DOHH2 (cell line): ENCODE results near the gene PTGES3L.

Experiments used
- H3F3A ChIP-seq: fragments of 200-600 bp; sonication (generic), shearing (Covaris generic); 2 replicates; pipeline ENCODE4 v1.6.0; 2016; ENCODE audit warnings: antibody characterized with exemption, mild to moderate bottlenecking; ENCODE audit not compliant: control insufficient read depth, insufficient read depth
- H3K27ac ChIP-seq: fragments of 200-600 bp; sonication (generic); 2 replicates; pipeline ENCODE4 v1.5.1; 2014; ENCODE audit warnings: low read depth, mild to moderate bottlenecking, low read length, moderate library complexity
- H3K27me3 ChIP-seq: fragments of 200-600 bp; sonication (generic); 2 replicates; pipeline ENCODE4 v1.6.1; 2014; ENCODE audit warnings: mild to moderate bottlenecking, low read length, mixed read lengths; ENCODE audit not compliant: control insufficient read depth
- H3K36me3 ChIP-seq: fragments of 200-600 bp; sonication (generic); 2 replicates; pipeline ENCODE4 v1.6.1; 2014; ENCODE audit warnings: mild to moderate bottlenecking, low read length, moderate library complexity, mixed read lengths; ENCODE audit not compliant: control insufficient read depth
- H3K4me1 ChIP-seq: fragments of 200-600 bp; sonication (generic); 2 replicates; pipeline ENCODE4 v1.6.1; 2014; ENCODE audit warnings: mild to moderate bottlenecking, low read length, mixed read lengths; ENCODE audit not compliant: control insufficient read depth
- H3K4me2 ChIP-seq: fragments of 200-600 bp; sonication (generic); 2 replicates; pipeline ENCODE4 v1.6.0; 2014; ENCODE audit warnings: mild to moderate bottlenecking, low read length, moderate library complexity
- H3K4me3 ChIP-seq: fragments of 200-600 bp; sonication (generic); 2 replicates; pipeline ENCODE4 v1.5.1; 2014; ENCODE audit warnings: mild to moderate bottlenecking, low read length, mixed read lengths
- H3K79me2 ChIP-seq: fragments of 200-600 bp; sonication (generic); 2 replicates; pipeline ENCODE4 v1.6.1; 2014; ENCODE audit warnings: mild to moderate bottlenecking, low read length, mixed read lengths; ENCODE audit not compliant: control insufficient read depth
- H3K9me2 ChIP-seq: fragments of 200-600 bp; sonication (generic); replicated peaks from 2 replicates; pipeline ENCODE4 v1.6.1; 2014; ENCODE audit warnings: mild to moderate bottlenecking, low read length, mixed read lengths; ENCODE audit not compliant: control insufficient read depth
- H3K9me3 ChIP-seq: fragments of 200-600 bp; sonication (generic); 2 replicates; pipeline ENCODE4 v1.6.1; 2014; ENCODE audit warnings: antibody characterized with exemption, low read length, mixed read lengths; ENCODE audit not compliant: control insufficient read depth, insufficient read depth
- H4K20me1 ChIP-seq: fragments of 200-600 bp; sonication (generic); 2 replicates; pipeline ENCODE4 v1.6.0; 2014; ENCODE audit warnings: low read depth, mild to moderate bottlenecking, antibody characterized with exemption, low read length, moderate library complexity; ENCODE audit not compliant: control insufficient read depth, insufficient read depth
- EZH2phosphoT487 ChIP-seq: fragments of 200-600 bp; sonication (generic); IDR thresholded peaks from 2 replicates; pipeline ENCODE4 v1.6.1; 2017; ENCODE audit warnings: borderline replicate concordance, mild to moderate bottlenecking, antibody characterized with exemption, low read length, moderate library complexity, mixed read lengths
- TF ChIP-seq, protein P1 (sequence below): fragments of 200-600 bp; sonication (generic); IDR thresholded peaks from one replicate; pipeline ENCODE4 v1.5.1; 2014; ENCODE audit warnings: antibody characterized with exemption, mild to moderate bottlenecking, low read depth, low read length; ENCODE audit not compliant: poor library complexity, severe bottlenecking

PTGES3L gene

DNA sequence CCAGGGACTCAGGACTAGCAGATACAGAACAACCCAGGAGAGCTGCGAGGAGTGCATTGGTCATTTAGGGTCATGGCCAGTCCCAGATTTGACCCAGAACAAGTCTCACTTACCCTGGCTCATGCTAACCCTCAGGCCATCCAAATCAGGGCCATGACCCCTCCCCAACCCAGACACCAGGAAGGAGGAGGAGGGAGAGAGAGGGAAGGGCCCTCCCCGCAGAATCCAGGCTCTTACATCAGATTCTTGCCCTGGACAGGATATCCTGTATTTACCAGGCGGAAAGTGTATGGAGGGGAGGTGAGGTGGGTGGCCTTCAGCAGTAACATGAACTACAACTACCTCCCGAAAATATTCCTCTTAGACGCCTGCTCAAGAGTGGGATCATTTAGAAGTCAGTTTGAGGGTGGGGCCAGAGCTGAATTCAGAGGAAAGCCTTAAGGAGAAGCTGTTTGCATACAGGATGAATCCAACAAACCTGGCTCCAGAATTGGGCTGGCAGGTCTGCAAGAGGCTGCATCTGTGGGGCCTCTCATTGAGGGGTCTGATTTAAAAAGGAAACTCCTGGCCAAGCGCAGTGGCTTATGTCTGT, 40.2 kb upstream of the PTGES3L start:
- H3K4me2 ChIP-seq: no peak overlapping the region
- peaks cover 5% of the 10 kb centered on the region for H3F3A ChIP-seq
- H3K36me3 ChIP-seq: no peaks in the 10 kb centered on the region
- H3K9me2 ChIP-seq: no peaks in the 10 kb centered on the region
- H3K4me1 ChIP-seq: peaks cover 15% of the 10 kb centered on the region
- no peaks in the 10 kb centered on the region for H3K79me2 ChIP-seq
- H3K27me3 ChIP-seq: peaks cover 4% of the 10 kb centered on the region
- H3K27ac ChIP-seq: no peak overlapping the region
- H4K20me1 ChIP-seq: no peaks in the 10 kb centered on the region
- TF ChIP-seq, protein P1, sequence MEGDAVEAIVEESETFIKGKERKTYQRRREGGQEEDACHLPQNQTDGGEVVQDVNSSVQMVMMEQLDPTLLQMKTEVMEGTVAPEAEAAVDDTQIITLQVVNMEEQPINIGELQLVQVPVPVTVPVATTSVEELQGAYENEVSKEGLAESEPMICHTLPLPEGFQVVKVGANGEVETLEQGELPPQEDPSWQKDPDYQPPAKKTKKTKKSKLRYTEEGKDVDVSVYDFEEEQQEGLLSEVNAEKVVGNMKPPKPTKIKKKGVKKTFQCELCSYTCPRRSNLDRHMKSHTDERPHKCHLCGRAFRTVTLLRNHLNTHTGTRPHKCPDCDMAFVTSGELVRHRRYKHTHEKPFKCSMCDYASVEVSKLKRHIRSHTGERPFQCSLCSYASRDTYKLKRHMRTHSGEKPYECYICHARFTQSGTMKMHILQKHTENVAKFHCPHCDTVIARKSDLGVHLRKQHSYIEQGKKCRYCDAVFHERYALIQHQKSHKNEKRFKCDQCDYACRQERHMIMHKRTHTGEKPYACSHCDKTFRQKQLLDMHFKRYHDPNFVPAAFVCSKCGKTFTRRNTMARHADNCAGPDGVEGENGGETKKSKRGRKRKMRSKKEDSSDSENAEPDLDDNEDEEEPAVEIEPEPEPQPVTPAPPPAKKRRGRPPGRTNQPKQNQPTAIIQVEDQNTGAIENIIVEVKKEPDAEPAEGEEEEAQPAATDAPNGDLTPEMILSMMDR: no peak
- no peak overlapping the region for H3K4me3 ChIP-seq
- no peaks in the 10 kb centered on the region for H3K9me3 ChIP-seq

DNA sequence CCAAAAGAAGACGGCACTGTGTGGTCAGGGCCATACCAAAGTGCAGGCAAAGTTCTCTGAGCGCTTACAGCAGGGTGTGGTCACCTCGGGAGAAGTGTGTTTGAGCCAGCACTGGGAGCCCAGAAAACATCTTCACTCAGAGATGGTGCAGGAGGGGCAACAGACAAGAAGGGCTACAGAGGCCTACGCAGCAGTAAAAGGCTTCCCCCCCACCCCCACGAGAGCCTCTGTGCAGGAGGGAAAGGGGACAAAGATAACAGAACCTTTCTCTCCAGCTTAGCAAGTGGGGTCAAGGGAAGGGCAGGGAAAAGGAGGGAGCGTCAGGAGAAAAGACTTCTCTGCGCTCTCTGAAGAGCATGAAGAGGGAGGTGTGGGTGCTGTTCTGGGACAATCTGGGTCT, 39.5 kb upstream of the PTGES3L start:
- H3K27ac ChIP-seq: no peak overlapping the region
- no peaks in the 10 kb centered on the region for H4K20me1 ChIP-seq
- peaks cover 5% of the 10 kb centered on the region for H3F3A ChIP-seq
- H3K4me2 ChIP-seq: no peak overlapping the region
- TF ChIP-seq EZH2phosphoT487: no peak
- TF ChIP-seq, protein P1: no peak
- no peaks in the 10 kb centered on the region for H3K79me2 ChIP-seq
- peaks cover under 1% of the 10 kb centered on the region; the same call in 1 of the 2 replicates for H3K27me3 ChIP-seq
- H3K36me3 ChIP-seq: no peaks in the 10 kb centered on the region
- no peaks in the 10 kb centered on the region for H3K9me2 ChIP-seq
- H3K4me1 ChIP-seq: peaks cover 11% of the 10 kb centered on the region
- H3K4me3 ChIP-seq: no peak overlapping the region
- H3K9me3 ChIP-seq: no peaks in the 10 kb centered on the region

DNA sequence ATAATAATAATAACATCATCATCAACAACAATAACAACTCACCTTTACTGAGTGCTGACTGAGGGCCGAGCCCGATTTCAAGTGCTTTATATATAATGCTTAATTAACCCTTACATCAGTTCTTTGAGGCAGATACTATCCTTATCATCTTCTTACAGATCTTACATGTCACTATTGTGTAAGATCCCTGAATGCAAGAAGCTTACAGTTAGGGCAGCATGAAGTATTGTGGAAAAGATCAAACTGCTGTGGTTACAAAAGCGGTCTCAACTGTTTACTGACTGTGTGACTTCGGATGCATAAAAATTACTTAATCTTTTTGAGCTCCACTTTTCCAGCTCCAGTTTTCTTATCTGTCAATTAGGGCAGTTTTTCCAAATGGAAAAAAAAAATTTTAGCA, 39.1 kb upstream of the PTGES3L start:
- Histone ChIP-seq H3K79me2 (no peaks in the 10 kb centered on the region), H3K9me2 (no peaks in the 10 kb centered on the region), H3F3A (peaks cover 5% of the 10 kb centered on the region), H3K9me3 (no peaks in the 10 kb centered on the region), H3K27me3 (no peaks in the 10 kb centered on the region), H3K27ac (no peak overlapping the region), H3K36me3 (no peaks in the 10 kb centered on the region), H3K4me3 (no peak overlapping the region), H3K4me2 (no peak overlapping the region), H3K4me1 (peaks cover 8% of the 10 kb centered on the region), H4K20me1 (no peaks in the 10 kb centered on the region)
- TF ChIP-seq EZH2phosphoT487: no peak
- TF ChIP-seq, protein P1: no peak
